SU-DHL-6 (cell line): Measurements from ENCODE around the gene SUMF1.

Source experiments
- H2AFZ ChIP-seq: fragments of 200-600 bp; sonication (generic); 2 replicates; pipeline ENCODE4 v1.6.1; 2014; ENCODE audit warnings: low read depth, mild to moderate bottlenecking, moderate library complexity, mixed read lengths, antibody characterized with exemption, low read length; ENCODE audit not compliant: severe bottlenecking
- H3F3A ChIP-seq: fragments of 200-600 bp; shearing (Covaris generic); 2 replicates; pipeline ENCODE4 v1.6.0; 2016; ENCODE audit warnings: antibody characterized with exemption, mild to moderate bottlenecking; ENCODE audit not compliant: insufficient read depth
- H3K27ac ChIP-seq: fragments of 200-600 bp; sonication (generic); 2 replicates; pipeline ENCODE4 v1.5.1; 2016; ENCODE audit warnings: low read depth, mild to moderate bottlenecking, low read length, moderate library complexity, mixed read lengths
- H3K27me3 ChIP-seq: fragments of 200-600 bp; sonication (generic), shearing (Covaris generic); 2 replicates; pipeline ENCODE4 v1.6.0; 2014; ENCODE audit warnings: mild to moderate bottlenecking, low read length
- H3K36me3 ChIP-seq: fragments of 200-600 bp; sonication (generic); 2 replicates; pipeline ENCODE4 v1.6.1; 2014; ENCODE audit warnings: mild to moderate bottlenecking, low read length, mixed read lengths
- H3K4me2 ChIP-seq: fragments of 300-600, 200-600 bp; shearing (Covaris generic), sonication (generic); 2 replicates; pipeline ENCODE4 v1.6.0; 2014; ENCODE audit warnings: low read length, low read depth, mild to moderate bottlenecking; ENCODE audit not compliant: poor library complexity, severe bottlenecking
- H3K4me3 ChIP-seq: fragments of 200-600 bp; sonication (generic); 2 replicates; pipeline ENCODE4 v1.5.1; 2014; ENCODE audit warnings: antibody characterized with exemption, low read length, mild to moderate bottlenecking, mixed read lengths; ENCODE audit not compliant: insufficient read depth, poor library complexity, severe bottlenecking
- H3K79me2 ChIP-seq: fragments of 200-600 bp; sonication (generic); 2 replicates; pipeline ENCODE4 v1.6.1; 2014; ENCODE audit warnings: mild to moderate bottlenecking, low read length, moderate library complexity; ENCODE audit not compliant: insufficient read depth
- H3K9ac ChIP-seq: fragments of 200-600 bp; sonication (generic); 2 replicates; pipeline ENCODE4 v1.7.0; 2014; ENCODE audit warnings: mild to moderate bottlenecking, low read length
- H3K9me2 ChIP-seq: fragments of 200-600 bp; sonication (generic); replicated peaks from 2 replicates; pipeline ENCODE4 v1.6.1; 2014; ENCODE audit warnings: low read length; ENCODE audit not compliant: insufficient read depth
- H3K9me3 ChIP-seq: fragments of 200-600 bp; sonication (generic); 2 replicates; pipeline ENCODE4 v1.6.1; 2014; ENCODE audit warnings: low read length, mixed read lengths; ENCODE audit not compliant: insufficient read depth
- H4K20me1 ChIP-seq: fragments of 200-600 bp; sonication (generic); 2 replicates; pipeline ENCODE4 v1.6.1; 2014; ENCODE audit warnings: low read depth, mild to moderate bottlenecking, antibody characterized with exemption, low read length, moderate library complexity, mixed read lengths
- CTCF ChIP-seq: fragments of 200-600 bp; sonication (generic); IDR thresholded peaks from one replicate; pipeline ENCODE4 v1.5.1; 2017; ENCODE audit warnings: antibody characterized with exemption, mild to moderate bottlenecking, low read length, moderate library complexity; ENCODE audit not compliant: insufficient read depth, poor library complexity, severe bottlenecking
- EZH2phosphoT487 ChIP-seq: fragments of 200-600 bp; sonication (generic), shearing (Covaris generic); conservative IDR thresholded peaks from 2 replicates; pipeline ENCODE4 v1.6.1; 2018; ENCODE audit warnings: mild to moderate bottlenecking, antibody characterized with exemption, low read length, moderate library complexity, mixed read lengths

SUMF1 gene

GRCh38 chr3:4409415-4409814 is 57.7 kb downstream of the SUMF1 start:
- Histone ChIP-seq H3K9me3 (no peaks in the 10 kb centered on the region), H3K4me3 (no peak overlapping the region), H2AFZ (no peak overlapping the region), H3K9me2 (no peaks in the 10 kb centered on the region), H4K20me1 (no peaks in the 10 kb centered on the region), H3K36me3 (no peaks in the 10 kb centered on the region), H3K27me3 (no peaks in the 10 kb centered on the region), H3F3A (no peaks in the 10 kb centered on the region), H3K9ac (no peak overlapping the region), H3K4me2 (no peak overlapping the region), H3K79me2 (no peaks in the 10 kb centered on the region), H3K27ac (no peak overlapping the region)
- TF ChIP-seq CTCF (no peak), EZH2phosphoT487 (no peak)

- Histone ChIP-seq H3F3A (no peaks in the 10 kb centered on the region), H3K36me3 (no peaks in the 10 kb centered on the region), H3K9me2 (no peaks in the 10 kb centered on the region), H3K9me3 (no peaks in the 10 kb centered on the region), H3K79me2 (no peaks in the 10 kb centered on the region), H3K4me2 (no peak overlapping the region), H4K20me1 (no peaks in the 10 kb centered on the region), H3K27ac (no peak overlapping the region), H3K27me3 (no peaks in the 10 kb centered on the region), H3K9ac (no peak overlapping the region), H2AFZ (no peak overlapping the region), H3K4me3 (no peak overlapping the region)
- TF ChIP-seq CTCF (no peak), EZH2phosphoT487 (no peak)
These were observed 58.1 kb downstream of the SUMF1 start for GRCh38 chr3:4408958-4409357.

GRCh38 chr3:4407941-4408340 is 59.1 kb downstream of the SUMF1 start:
- no peak overlapping the region for H3K27ac ChIP-seq
- H3F3A ChIP-seq, result no peaks in the 10 kb centered on the region
- no peaks in the 10 kb centered on the region for H3K9me3 ChIP-seq
- H3K9me2 ChIP-seq, result no peaks in the 10 kb centered on the region
- H3K79me2 ChIP-seq, result no peaks in the 10 kb centered on the region
- H2AFZ ChIP-seq, result no peak overlapping the region
- H4K20me1 ChIP-seq, result no peaks in the 10 kb centered on the region
- TF ChIP-seq EZH2phosphoT487 (no peak), CTCF (no peak)
- H3K9ac ChIP-seq, result no peak overlapping the region
- H3K4me2 ChIP-seq, result no peak overlapping the region
- H3K4me3 ChIP-seq, result no peak overlapping the region
- no peaks in the 10 kb centered on the region for H3K27me3 ChIP-seq
- no peaks in the 10 kb centered on the region for H3K36me3 ChIP-seq
